Keratinocyte (primary cell): ENCODE measurements around the gene YWHAH. TPM values are rescaled to one million over a fixed set of nuclear protein-coding genes. Genes with fewer than 3 reads are reported as not detected.

Source experiments
- DNase-seq: peaks from one replicate; pipeline ENCODE4 v3.0.0-alpha.2; 2011; ENCODE audit warnings: low read depth, missing footprints, low spot score
- FAIRE-seq: peaks from 2 replicates; lab custom pipeline; 2011; peaks lifted over from hg19 to GRCh38; lab: Jason Lieb, UNC
- H2AFZ ChIP-seq: 2 replicates; pipeline ENCODE4 v1.6.0; 2012; ENCODE audit warnings: low read length, control low read depth, inconsistent platforms; ENCODE audit not compliant: control insufficient read depth
- H3K27ac ChIP-seq: 2 replicates; pipeline ENCODE4 v1.5.1; 2011; ENCODE audit warnings: low read length; ENCODE audit not compliant: control insufficient read depth, insufficient read depth
- H3K27me3 ChIP-seq: 3 replicates; pipeline ENCODE4 v1.6.0; 2011; ENCODE audit warnings: low read length; ENCODE audit not compliant: control insufficient read depth, insufficient read depth; ENCODE audit errors: extremely low read depth
- H3K36me3 ChIP-seq, 2 experiments: 2 replicates in 1 of 2; 3 replicates in 1 of 2; pipeline ENCODE4 v1.5.1; 2011; ENCODE audit warnings: low read length in 2 of 2, mild to moderate bottlenecking in 1 of 2; ENCODE audit not compliant: control insufficient read depth in 2 of 2, insufficient read depth in 2 of 2; ENCODE audit errors: extremely low read depth in 1 of 2
- H3K4me1 ChIP-seq: 3 replicates; pipeline ENCODE4 v1.5.1; 2011; ENCODE audit warnings: low read length; ENCODE audit not compliant: control insufficient read depth, insufficient read depth; ENCODE audit errors: extremely low read depth
- H3K4me2 ChIP-seq: 3 replicates; pipeline ENCODE4 v1.6.0; 2011; ENCODE audit warnings: low read depth, low read length; ENCODE audit not compliant: control insufficient read depth, insufficient read depth; ENCODE audit errors: extremely low read depth
- H3K4me3 ChIP-seq, 3 experiments: fragments of 200-600 bp in 1 of 3; sonication (generic) in 1 of 3; 2 replicates in 2 of 3; 3 replicates in 1 of 3; pipeline ENCODE4 v1.5.1; 2011 to 2016; ENCODE audit warnings: low read length in 3 of 3, mild to moderate bottlenecking in 3 of 3, control low read depth in 2 of 3, inconsistent platforms in 1 of 3, low read depth in 1 of 3, mixed read lengths in 1 of 3, mixed run types in 1 of 3, moderate library complexity in 1 of 3; ENCODE audit not compliant: control insufficient read depth in 2 of 3, insufficient read depth in 2 of 3; ENCODE audit errors: extremely low read depth in 1 of 3
- H3K79me2 ChIP-seq: 2 replicates; pipeline ENCODE4 v1.6.0; 2012; ENCODE audit warnings: low read length; ENCODE audit not compliant: control insufficient read depth, insufficient read depth
- H3K9ac ChIP-seq: 3 replicates; pipeline ENCODE4 v1.6.0; 2011; ENCODE audit warnings: low read length; ENCODE audit not compliant: control insufficient read depth, insufficient read depth; ENCODE audit errors: extremely low read depth
- H3K9me1 ChIP-seq: 3 replicates; pipeline ENCODE4 v1.6.0; 2011; ENCODE audit warnings: low read length; ENCODE audit not compliant: control insufficient read depth, insufficient read depth; ENCODE audit errors: extremely low read depth
- H3K9me3 ChIP-seq: 2 replicates; pipeline ENCODE4 v1.5.1; 2012; ENCODE audit warnings: low read depth, low read length; ENCODE audit not compliant: control insufficient read depth
- H4K20me1 ChIP-seq: 3 replicates; pipeline ENCODE4 v1.6.0; 2011; ENCODE audit warnings: low read length; ENCODE audit not compliant: control insufficient read depth, insufficient read depth; ENCODE audit errors: extremely low read depth
- EZH2 ChIP-seq: IDR thresholded peaks from one replicate; pipeline ENCODE4 v1.6.1; 2012; ENCODE audit warnings: inconsistent platforms, mild to moderate bottlenecking, low read length, moderate library complexity
- dilution Hi-C: fragments of 300-500 bp; cut with MboI; formaldehyde crosslinking; loops from one replicate; pipeline ENCODE4 v1.7.0; 2020; ENCODE audit warnings: low sequenced_read_pairs; ENCODE audit not compliant: extremely low pct_ligation_motif_present
- polyA plus RNA-seq, 5 experiments: library from polyadenylated mRNA; depleted of rRNA in 3 of 5; stranded (reverse) in 3 of 5; stranded (forward) in 1 of 5; unstranded in 1 of 5; fragments of >200 nt; gene quantifications; 1 replicate in 1 of 5; 2 replicates in 3 of 5; 3 replicates in 1 of 5; pipeline versions ENCODE4 v1.2.1 to v1.2.3, GENCODE V29; 2011 to 2012; ENCODE audit warnings: missing spikeins in 2 of 5, low read depth in 1 of 5, low replicate concordance in 1 of 5
- TF ChIP-seq, protein P1 (sequence below), 3 experiments: IDR thresholded peaks in 1 of 3; conservative IDR thresholded peaks in 1 of 3; optimal IDR thresholded peaks in 1 of 3; 2 replicates in 2 of 3; 3 replicates in 1 of 3; pipeline versions ENCODE3 to v1.5.1; 2011; ENCODE audit warnings: low read length in 3 of 3, mild to moderate bottlenecking in 3 of 3, moderate library complexity in 2 of 3, control low read depth in 1 of 3, inconsistent platforms in 1 of 3; ENCODE audit not compliant: insufficient read depth in 2 of 3; ENCODE audit errors: extremely low read depth in 1 of 3

Gene YWHAH
- polyA plus RNA-seq, 1 donor (not counting 4 experiments of a cell fraction or from before 2014, with no cell fraction given), result 108 TPM

DNA sequence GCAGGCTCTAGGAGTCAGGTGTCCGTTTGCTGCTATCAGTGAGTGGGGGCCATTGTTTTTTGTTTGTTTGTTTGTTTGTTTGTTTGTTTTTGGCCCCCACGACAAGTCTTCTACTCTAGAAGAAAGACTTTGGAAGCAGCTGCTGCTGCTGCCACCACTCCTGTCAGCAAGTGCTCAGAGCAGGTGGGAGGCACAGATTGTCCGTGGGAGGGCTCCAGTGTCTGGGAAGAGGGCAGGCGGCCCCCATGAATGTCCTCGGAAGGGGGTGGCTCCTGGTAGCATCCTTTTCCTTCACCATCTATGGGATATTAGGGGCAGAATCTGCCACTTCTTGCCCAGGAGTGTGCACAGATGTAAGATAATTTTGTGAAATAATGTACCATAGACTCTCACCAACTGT, 37.8 kb upstream of the YWHAH start:
- dilution Hi-C loops, result no loop called here
- Histone ChIP-seq H2AFZ (no peak overlapping the region), H3K4me3 (no peak overlapping the region), H3K27me3 (no peaks in the 10 kb centered on the region), H3K9me1 (no peaks in the 10 kb centered on the region), H3K4me1 (no peaks in the 10 kb centered on the region), H3K9me3 (no peaks in the 10 kb centered on the region), H4K20me1 (no peaks in the 10 kb centered on the region), H3K79me2 (no peaks in the 10 kb centered on the region), H3K36me3 (peaks cover 1 to 2% of the 10 kb centered on the region in 2 experiments), H3K27ac (no peak overlapping the region), H3K9ac (no peak overlapping the region), H3K4me2 (no peak overlapping the region)
- no peak for DNase-seq
- TF ChIP-seq, protein P1, sequence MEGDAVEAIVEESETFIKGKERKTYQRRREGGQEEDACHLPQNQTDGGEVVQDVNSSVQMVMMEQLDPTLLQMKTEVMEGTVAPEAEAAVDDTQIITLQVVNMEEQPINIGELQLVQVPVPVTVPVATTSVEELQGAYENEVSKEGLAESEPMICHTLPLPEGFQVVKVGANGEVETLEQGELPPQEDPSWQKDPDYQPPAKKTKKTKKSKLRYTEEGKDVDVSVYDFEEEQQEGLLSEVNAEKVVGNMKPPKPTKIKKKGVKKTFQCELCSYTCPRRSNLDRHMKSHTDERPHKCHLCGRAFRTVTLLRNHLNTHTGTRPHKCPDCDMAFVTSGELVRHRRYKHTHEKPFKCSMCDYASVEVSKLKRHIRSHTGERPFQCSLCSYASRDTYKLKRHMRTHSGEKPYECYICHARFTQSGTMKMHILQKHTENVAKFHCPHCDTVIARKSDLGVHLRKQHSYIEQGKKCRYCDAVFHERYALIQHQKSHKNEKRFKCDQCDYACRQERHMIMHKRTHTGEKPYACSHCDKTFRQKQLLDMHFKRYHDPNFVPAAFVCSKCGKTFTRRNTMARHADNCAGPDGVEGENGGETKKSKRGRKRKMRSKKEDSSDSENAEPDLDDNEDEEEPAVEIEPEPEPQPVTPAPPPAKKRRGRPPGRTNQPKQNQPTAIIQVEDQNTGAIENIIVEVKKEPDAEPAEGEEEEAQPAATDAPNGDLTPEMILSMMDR (optimal IDR thresholded peaks at IDR 0.05 in 1 of 3, IDR thresholded peaks at IDR 0.05 in 1 of 3, conservative IDR thresholded peaks at IDR 0.05 in 1 of 3; ENCODE audit: extremely low read depth in 1 of 3, insufficient read depth in 2 of 3, low read length in 3 of 3), result no peak
- FAIRE-seq, result no peak

DNA sequence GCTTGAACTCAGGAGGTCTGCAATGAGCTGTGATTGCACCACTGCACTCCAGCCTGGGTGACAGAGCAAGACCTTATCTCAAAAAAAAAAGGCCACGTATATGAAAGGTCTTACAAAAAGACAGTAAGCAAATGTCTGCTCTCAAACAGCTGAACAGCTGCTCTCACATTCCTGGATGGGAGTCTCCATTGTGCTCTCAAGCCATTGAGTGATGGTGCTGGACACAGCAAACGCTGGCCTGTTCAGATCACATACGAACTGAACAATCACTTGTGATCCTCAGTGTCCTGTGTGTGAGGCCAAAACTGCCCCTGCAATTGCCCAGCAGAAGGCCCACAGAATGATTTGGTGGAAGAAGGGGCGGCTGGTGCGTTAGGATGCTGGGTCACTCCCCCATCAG, 34.4 kb upstream of the YWHAH start:
- dilution Hi-C loops, result no loop called here
- no peak for FAIRE-seq

More for the DNA sequence above, 34.4 kb upstream of the YWHAH start:
- no peaks in the 10 kb centered on the region for H3K4me1 ChIP-seq
- H3K36me3 ChIP-seq, result no peaks in the 10 kb centered on the region
- H3K4me3 ChIP-seq, result no peak overlapping the region
- DNase-seq, result no peak
- H4K20me1 ChIP-seq, result no peaks in the 10 kb centered on the region
- no peaks in the 10 kb centered on the region for H3K27me3 ChIP-seq
- no peak overlapping the region for H3K27ac ChIP-seq
- no peaks in the 10 kb centered on the region for H3K79me2 ChIP-seq
- no peak overlapping the region for H3K9ac ChIP-seq
- H3K4me2 ChIP-seq, result no peak overlapping the region
- TF ChIP-seq EZH2, result no peak
- TF ChIP-seq, protein P1 (optimal IDR thresholded peaks at IDR 0.05 in 1 of 3, IDR thresholded peaks at IDR 0.05 in 1 of 3, conservative IDR thresholded peaks at IDR 0.05 in 1 of 3; ENCODE audit: extremely low read depth in 1 of 3, insufficient read depth in 2 of 3, low read length in 3 of 3), result no peak
- H3K9me3 ChIP-seq, result no peaks in the 10 kb centered on the region
- no peaks in the 10 kb centered on the region for H3K9me1 ChIP-seq
- H2AFZ ChIP-seq, result no peak overlapping the region
